HCT116 (cell line): ENCODE measurements around the gene STAG1.

Experiments
- EZH2 ChIP-seq: fragments of 200-600 bp; sonication (generic); IDR thresholded peaks from 2 replicates; pipeline ENCODE4 v1.6.1; 2017; ENCODE audit warnings: antibody characterized with exemption, mixed run types
- POLR2A ChIP-seq: IDR thresholded peaks from 2 replicates; pipeline ENCODE4 v1.7.0; 2011; ENCODE audit warnings: borderline replicate concordance; ENCODE audit not compliant: insufficient read depth, insufficient read length; ENCODE audit errors: extremely low read depth
- POLR2AphosphoS5 ChIP-seq: IDR thresholded peaks from 2 replicates; pipeline ENCODE4 v1.6.1; 2011; ENCODE audit warnings: mild to moderate bottlenecking, low read depth, low read length, moderate library complexity
- RAD21 ChIP-seq: IDR thresholded peaks from 2 replicates; pipeline ENCODE4 v1.6.1; 2012; ENCODE audit warnings: low read depth, mild to moderate bottlenecking
- SP1 ChIP-seq: IDR thresholded peaks from 2 replicates; pipeline ENCODE4 v1.6.1; 2012; ENCODE audit warnings: low read depth
- ZNF274 ChIP-seq: fragments of 200-500 bp; sonication (Bioruptor generic); IDR thresholded peaks from 2 replicates; pipeline ENCODE4 v1.6.1; 2014; ENCODE audit warnings: mild to moderate bottlenecking, low read depth, low read length, inconsistent platforms
- TF ChIP-seq, protein P1 (sequence below), 3 experiments: fragments of 200-600 bp in 1 of 3; sonication (generic) in 1 of 3; IDR thresholded peaks in 2 of 3; conservative IDR thresholded peaks in 1 of 3; 2 replicates each; pipeline ENCODE4 v1.5.1; 2012 to 2017; ENCODE audit warnings: low read depth in 2 of 3, low read length in 2 of 3, antibody characterized with exemption in 1 of 3, borderline replicate concordance in 1 of 3, control low read depth in 1 of 3, mild to moderate bottlenecking in 1 of 3, mixed read lengths in 1 of 3, mixed run types in 1 of 3, moderate library complexity in 1 of 3; ENCODE audit not compliant: insufficient read depth in 1 of 3
- TF ChIP-seq, protein P2 (sequence below): IDR thresholded peaks from 2 replicates; pipeline ENCODE4 v1.6.1; 2012; ENCODE audit warnings: low read depth

DNA sequence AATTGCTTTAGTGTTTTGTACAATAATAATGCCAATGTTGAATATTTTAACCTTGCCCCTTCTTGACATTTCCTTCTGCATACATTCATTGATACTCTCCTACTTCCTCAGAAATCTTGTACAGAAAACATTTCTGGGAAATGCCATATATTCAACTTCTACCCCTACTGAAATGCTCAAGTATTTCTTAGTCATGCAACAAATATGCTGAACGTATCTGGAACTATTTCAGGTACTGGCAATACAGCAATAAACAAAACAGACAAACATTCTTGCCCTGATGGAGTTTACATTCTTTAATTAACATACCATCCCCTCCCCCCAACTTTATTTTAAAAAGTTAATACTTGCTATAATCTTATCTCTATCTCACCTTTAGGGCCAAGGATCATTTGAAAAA lies 147.2 kb downstream of the STAG1 start:
- TF ChIP-seq EZH2 (no peak), ZNF274 (no peak), POLR2AphosphoS5 (no peak), RAD21 (no peak), POLR2A (no peak), SP1 (no peak)
- TF ChIP-seq, protein P1, sequence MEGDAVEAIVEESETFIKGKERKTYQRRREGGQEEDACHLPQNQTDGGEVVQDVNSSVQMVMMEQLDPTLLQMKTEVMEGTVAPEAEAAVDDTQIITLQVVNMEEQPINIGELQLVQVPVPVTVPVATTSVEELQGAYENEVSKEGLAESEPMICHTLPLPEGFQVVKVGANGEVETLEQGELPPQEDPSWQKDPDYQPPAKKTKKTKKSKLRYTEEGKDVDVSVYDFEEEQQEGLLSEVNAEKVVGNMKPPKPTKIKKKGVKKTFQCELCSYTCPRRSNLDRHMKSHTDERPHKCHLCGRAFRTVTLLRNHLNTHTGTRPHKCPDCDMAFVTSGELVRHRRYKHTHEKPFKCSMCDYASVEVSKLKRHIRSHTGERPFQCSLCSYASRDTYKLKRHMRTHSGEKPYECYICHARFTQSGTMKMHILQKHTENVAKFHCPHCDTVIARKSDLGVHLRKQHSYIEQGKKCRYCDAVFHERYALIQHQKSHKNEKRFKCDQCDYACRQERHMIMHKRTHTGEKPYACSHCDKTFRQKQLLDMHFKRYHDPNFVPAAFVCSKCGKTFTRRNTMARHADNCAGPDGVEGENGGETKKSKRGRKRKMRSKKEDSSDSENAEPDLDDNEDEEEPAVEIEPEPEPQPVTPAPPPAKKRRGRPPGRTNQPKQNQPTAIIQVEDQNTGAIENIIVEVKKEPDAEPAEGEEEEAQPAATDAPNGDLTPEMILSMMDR (IDR thresholded peaks at IDR 0.05 in 2 of 3, conservative IDR thresholded peaks at IDR 0.05 in 1 of 3; ENCODE audit: borderline replicate concordance in 1 of 3, insufficient read depth in 1 of 3, low read depth in 2 of 3, low read length in 2 of 3) = no peak
- TF ChIP-seq, protein P2, sequence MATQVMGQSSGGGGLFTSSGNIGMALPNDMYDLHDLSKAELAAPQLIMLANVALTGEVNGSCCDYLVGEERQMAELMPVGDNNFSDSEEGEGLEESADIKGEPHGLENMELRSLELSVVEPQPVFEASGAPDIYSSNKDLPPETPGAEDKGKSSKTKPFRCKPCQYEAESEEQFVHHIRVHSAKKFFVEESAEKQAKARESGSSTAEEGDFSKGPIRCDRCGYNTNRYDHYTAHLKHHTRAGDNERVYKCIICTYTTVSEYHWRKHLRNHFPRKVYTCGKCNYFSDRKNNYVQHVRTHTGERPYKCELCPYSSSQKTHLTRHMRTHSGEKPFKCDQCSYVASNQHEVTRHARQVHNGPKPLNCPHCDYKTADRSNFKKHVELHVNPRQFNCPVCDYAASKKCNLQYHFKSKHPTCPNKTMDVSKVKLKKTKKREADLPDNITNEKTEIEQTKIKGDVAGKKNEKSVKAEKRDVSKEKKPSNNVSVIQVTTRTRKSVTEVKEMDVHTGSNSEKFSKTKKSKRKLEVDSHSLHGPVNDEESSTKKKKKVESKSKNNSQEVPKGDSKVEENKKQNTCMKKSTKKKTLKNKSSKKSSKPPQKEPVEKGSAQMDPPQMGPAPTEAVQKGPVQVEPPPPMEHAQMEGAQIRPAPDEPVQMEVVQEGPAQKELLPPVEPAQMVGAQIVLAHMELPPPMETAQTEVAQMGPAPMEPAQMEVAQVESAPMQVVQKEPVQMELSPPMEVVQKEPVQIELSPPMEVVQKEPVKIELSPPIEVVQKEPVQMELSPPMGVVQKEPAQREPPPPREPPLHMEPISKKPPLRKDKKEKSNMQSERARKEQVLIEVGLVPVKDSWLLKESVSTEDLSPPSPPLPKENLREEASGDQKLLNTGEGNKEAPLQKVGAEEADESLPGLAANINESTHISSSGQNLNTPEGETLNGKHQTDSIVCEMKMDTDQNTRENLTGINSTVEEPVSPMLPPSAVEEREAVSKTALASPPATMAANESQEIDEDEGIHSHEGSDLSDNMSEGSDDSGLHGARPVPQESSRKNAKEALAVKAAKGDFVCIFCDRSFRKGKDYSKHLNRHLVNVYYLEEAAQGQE = no peak
